Natural killer cell (primary cell): ENCODE results near the gene DMTF1. TPM values are rescaled to one million over a fixed set of nuclear protein-coding genes. Genes with fewer than 3 reads are reported as not detected.

Experiments
- ATAC-seq, 3 donors: fragments of 150-1000 bp in 2 of 3; fragments of 200-7000 bp in 1 of 3; cut with Tn5 transposase; 1 replicate in 1 of 3; 2 replicates in 2 of 3; pipeline ENCODE4 v1.10.0; 2021; ENCODE audit warnings: mild to moderate bottlenecking in 2 of 3, moderate library complexity in 2 of 3
- DNase-seq, 2 donors: peaks; one replicate each; pipeline versions ENCODE4 v3.0.0 to v3.0.0-alpha.2; 2013 to 2021; ENCODE audit warnings: mixed read lengths in 1 of 2
- H3K27ac ChIP-seq: one replicate; pipeline ENCODE4 v1.5.1; 2013; ENCODE audit warnings: mild to moderate bottlenecking, low read length
- H3K27me3 ChIP-seq: one replicate; pipeline ENCODE4 v1.6.1; 2013; ENCODE audit warnings: low read length; ENCODE audit not compliant: control insufficient read depth, insufficient read depth
- H3K36me3 ChIP-seq: one replicate; pipeline ENCODE4 v1.6.1; 2013; ENCODE audit warnings: low read length; ENCODE audit not compliant: control insufficient read depth, insufficient read depth
- H3K4me1 ChIP-seq: one replicate; pipeline ENCODE4 v1.6.1; 2013; ENCODE audit warnings: low read length; ENCODE audit not compliant: control insufficient read depth, insufficient read depth
- H3K4me3 ChIP-seq: one replicate; pipeline ENCODE4 v1.5.1; 2013; ENCODE audit warnings: low read length
- H3K9me3 ChIP-seq: one replicate; pipeline ENCODE4 v1.6.1; 2013; ENCODE audit warnings: low read length; ENCODE audit not compliant: control insufficient read depth, insufficient read depth
- H3K27ac Mint-ChIP-seq, 2 donors: one replicate each; pipeline ENCODE4 v1.8.0; 2022; ENCODE audit warnings: mild to moderate bottlenecking in 2 of 2, mixed read lengths in 2 of 2, moderate library complexity in 1 of 2
- H3K27me3 Mint-ChIP-seq, 2 donors: one replicate each; pipeline ENCODE4 v1.8.0; 2022; ENCODE audit warnings: low read depth in 2 of 2, mixed read lengths in 2 of 2
- H3K36me3 Mint-ChIP-seq: one replicate; pipeline ENCODE4 v1.8.0; 2022; ENCODE audit warnings: mixed read lengths
- H3K4me1 Mint-ChIP-seq, 2 donors: one replicate each; pipeline ENCODE4 v1.8.0; 2022; ENCODE audit warnings: mixed read lengths in 2 of 2
- H3K4me3 Mint-ChIP-seq: one replicate; pipeline ENCODE4 v1.8.0; 2022; ENCODE audit warnings: mild to moderate bottlenecking, moderate library complexity, mixed read lengths
- H3K9me3 Mint-ChIP-seq, 2 donors: one replicate each; pipeline ENCODE4 v1.8.0; 2022; ENCODE audit warnings: mixed read lengths in 2 of 2
- WGBS: methylation state at CpG from one replicate; pipeline ENCODE4 v1.1.7; 2013; ENCODE audit warnings: missing lambda C conversion rate; ENCODE audit not compliant: insufficient coverage; 5-methylcytosine and 5-hydroxymethylcytosine counted together
- intact Hi-C: fragments of 100-400 bp; cut with micrococcal nuclease; formaldehyde crosslinking; loops from one replicate; pipeline ENCODE4 v1.14.2; 2022
- total RNA-seq, 4 donors: library from RNA; stranded (reverse); fragments of 120-200 nt in 1 of 4; gene quantifications; one replicate each; pipeline versions ENCODE4 v1.2.3 to v1.2.4, GENCODE V29; 2013 to 2022
- TF ChIP-seq, protein P1 (sequence below): fragments of 200-600 bp; IDR thresholded peaks from one replicate; pipeline ENCODE4 v1.8.0; 2022; ENCODE audit warnings: antibody characterized with exemption

The DMTF1 gene
- total RNA-seq, 3 donors from 2014 or later (not counting 1 experiment from before 2014, with no cell fraction given) = 154 to 178 (median 160) TPM

DNA sequence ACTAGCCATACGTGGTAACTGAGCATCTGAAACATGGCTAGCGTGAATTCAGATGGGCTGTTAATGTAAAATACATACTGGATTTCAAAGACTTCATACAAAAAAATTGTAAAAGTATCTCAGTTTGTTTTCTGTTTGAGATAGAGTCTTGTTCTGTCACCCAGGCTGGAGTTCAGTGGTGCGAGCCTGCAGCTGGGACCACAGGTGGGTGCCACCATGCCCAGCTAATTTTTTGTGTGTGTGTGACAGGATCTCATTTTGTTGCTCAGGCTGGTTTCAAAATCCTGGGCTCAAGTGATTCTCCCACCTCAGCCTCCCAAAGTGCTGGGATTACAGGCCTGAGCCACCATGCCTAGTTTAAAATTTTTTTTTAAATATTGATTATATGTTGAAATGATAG lies 62.8 kb downstream of the DMTF1 start:
- H3K27ac Mint-ChIP-seq = peak overlapping the region in 1 of 2 donors; percentile 58
- 85% methylated on average over 3 of the region's 3 CpGs for WGBS
- peaks cover 56% of the 10 kb centered on the region for H3K4me1 ChIP-seq
- H3K36me3 Mint-ChIP-seq = no peaks in the 10 kb centered on the region
- TF ChIP-seq, protein P1, sequence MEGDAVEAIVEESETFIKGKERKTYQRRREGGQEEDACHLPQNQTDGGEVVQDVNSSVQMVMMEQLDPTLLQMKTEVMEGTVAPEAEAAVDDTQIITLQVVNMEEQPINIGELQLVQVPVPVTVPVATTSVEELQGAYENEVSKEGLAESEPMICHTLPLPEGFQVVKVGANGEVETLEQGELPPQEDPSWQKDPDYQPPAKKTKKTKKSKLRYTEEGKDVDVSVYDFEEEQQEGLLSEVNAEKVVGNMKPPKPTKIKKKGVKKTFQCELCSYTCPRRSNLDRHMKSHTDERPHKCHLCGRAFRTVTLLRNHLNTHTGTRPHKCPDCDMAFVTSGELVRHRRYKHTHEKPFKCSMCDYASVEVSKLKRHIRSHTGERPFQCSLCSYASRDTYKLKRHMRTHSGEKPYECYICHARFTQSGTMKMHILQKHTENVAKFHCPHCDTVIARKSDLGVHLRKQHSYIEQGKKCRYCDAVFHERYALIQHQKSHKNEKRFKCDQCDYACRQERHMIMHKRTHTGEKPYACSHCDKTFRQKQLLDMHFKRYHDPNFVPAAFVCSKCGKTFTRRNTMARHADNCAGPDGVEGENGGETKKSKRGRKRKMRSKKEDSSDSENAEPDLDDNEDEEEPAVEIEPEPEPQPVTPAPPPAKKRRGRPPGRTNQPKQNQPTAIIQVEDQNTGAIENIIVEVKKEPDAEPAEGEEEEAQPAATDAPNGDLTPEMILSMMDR = no peak
- H3K9me3 ChIP-seq = no peaks in the 10 kb centered on the region
- peak overlapping the region; percentile 9 for H3K27ac ChIP-seq
- H3K4me3 ChIP-seq = no peak overlapping the region
- ATAC-seq (no peak), DNase-seq (no peak)
- H3K9me3 Mint-ChIP-seq = no peaks in the 10 kb centered on the region
- no peaks in the 10 kb centered on the region for H3K27me3 ChIP-seq
- peaks cover 67 to 73% of the 10 kb centered on the region in 2 donors for H3K4me1 Mint-ChIP-seq
- H3K27me3 Mint-ChIP-seq = no peaks in the 10 kb centered on the region
- H3K4me3 Mint-ChIP-seq = no peak overlapping the region
- no peaks in the 10 kb centered on the region for H3K36me3 ChIP-seq
- intact Hi-C loops = loop anchor here (10.0 kb wide), 1 partner anchor 160 kb away; the partner anchor contains the start of gene ELAPOR2

DNA sequence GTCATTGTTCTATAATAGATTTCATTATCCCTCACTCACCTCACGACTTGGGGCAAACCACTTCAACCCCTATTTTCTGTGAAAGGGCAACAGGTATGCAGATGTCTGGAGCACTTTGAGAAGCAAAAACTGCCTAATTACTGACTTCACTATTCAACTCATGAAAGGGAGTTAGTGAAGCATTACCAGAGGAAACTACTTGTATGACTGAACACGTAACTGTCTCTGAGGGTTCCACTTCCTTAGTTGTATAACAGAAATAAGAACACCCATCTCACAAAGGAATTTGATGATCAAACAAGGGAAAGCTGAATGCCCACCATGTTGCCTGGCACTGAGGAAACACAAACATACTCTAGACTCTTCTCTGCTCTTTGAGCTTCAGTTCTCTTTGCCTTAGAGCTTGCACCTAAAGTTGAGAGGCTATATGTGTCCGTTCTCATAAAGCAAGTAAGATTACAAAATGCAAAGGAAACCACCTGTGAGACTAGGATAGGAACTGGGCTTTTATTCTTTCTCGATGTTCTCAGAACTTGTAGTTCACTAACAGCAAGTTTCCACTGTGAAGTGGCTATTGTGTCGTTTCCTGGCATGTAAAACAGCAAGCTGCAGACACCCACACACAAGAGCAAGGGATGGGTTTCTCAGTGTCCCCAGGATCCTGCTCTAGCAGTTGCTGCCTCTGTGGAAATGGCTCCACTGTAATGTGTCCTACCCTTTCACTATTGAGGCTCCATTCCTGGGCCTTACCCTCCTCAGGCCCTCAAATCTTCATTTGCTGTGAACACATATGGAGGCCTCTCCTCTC lies 64.7 kb downstream of the DMTF1 start:
- Histone ChIP-seq H3K4me1 (peaks cover 51% of the 10 kb centered on the region), H3K36me3 (no peaks in the 10 kb centered on the region), H3K9me3 (no peaks in the 10 kb centered on the region), H3K27me3 (no peaks in the 10 kb centered on the region), H3K4me3 (peak overlapping the region; percentile 16), H3K27ac (peak overlapping the region; percentile 94)
- intact Hi-C loops = loop anchor here (10.0 kb wide), 1 partner anchor 162 kb away; the partner anchor contains the start of gene ELAPOR2
- WGBS = 1% methylated on average over 4 of the region's 5 CpGs
- Mint-ChIP-seq H3K27ac (peak overlapping the region; percentile 95 to 98), H3K4me3 (peak overlapping the region; percentile 99), H3K27me3 (no peaks in the 10 kb centered on the region), H3K9me3 (no peaks in the 10 kb centered on the region), H3K4me1 (peaks cover 67 to 68% of the 10 kb centered on the region in 2 donors), H3K36me3 (no peaks in the 10 kb centered on the region)
- DNase-seq (peak in 1 of 2 donors; percentile 81), ATAC-seq (peak in 2 of 3 donors; percentile 15 to 19)
- TF ChIP-seq, protein P1 = no peak

- Histone ChIP-seq H3K27me3 (no peaks in the 10 kb centered on the region), H3K4me3 (peak overlapping the region; percentile 98), H3K4me1 (peaks cover 43% of the 10 kb centered on the region), H3K36me3 (no peaks in the 10 kb centered on the region), H3K27ac (peak overlapping the region; percentile 94), H3K9me3 (no peaks in the 10 kb centered on the region)
- TF ChIP-seq, protein P1 = no peak
- Mint-ChIP-seq H3K27ac (peak overlapping the region; percentile 95 to 98), H3K36me3 (no peaks in the 10 kb centered on the region), H3K4me1 (peaks cover 55 to 56% of the 10 kb centered on the region in 2 donors), H3K4me3 (peak overlapping the region; percentile 99), H3K9me3 (no peaks in the 10 kb centered on the region), H3K27me3 (no peaks in the 10 kb centered on the region)
- 37% methylated on average over 8 of the region's 9 CpGs for WGBS
- DNase-seq (peak in 1 of 2 donors; percentile 32), ATAC-seq (no peak)
- intact Hi-C loops = loop anchor here (2.0 to 10.0 kb wide), 2 partner anchors 127 to 163 kb away; partner anchors contain the start of genes CROT and ELAPOR2
Measured at GRCh38 chr7:87217983-87218653, 65.9 kb downstream of the DMTF1 start.
